DMS114 treated with DMSO at 0.1 percent for 48 hours (cell line): ENCODE data around the gene APOA1.
A peak's percentile ranks its signal among the peaks of the same experiment; 100 is the strongest.

Experiments
- DNase-seq: peaks from one replicate; lab custom pipeline; 2025; ENCODE audit not compliant: unreplicated experiment; lab: John Stamatoyannopoulos, UW

APOA1 gene

GRCh38 chr11:116791002-116791812, 46.2 kb downstream of the APOA1 start:
- DNase-seq: no peak

DNA sequence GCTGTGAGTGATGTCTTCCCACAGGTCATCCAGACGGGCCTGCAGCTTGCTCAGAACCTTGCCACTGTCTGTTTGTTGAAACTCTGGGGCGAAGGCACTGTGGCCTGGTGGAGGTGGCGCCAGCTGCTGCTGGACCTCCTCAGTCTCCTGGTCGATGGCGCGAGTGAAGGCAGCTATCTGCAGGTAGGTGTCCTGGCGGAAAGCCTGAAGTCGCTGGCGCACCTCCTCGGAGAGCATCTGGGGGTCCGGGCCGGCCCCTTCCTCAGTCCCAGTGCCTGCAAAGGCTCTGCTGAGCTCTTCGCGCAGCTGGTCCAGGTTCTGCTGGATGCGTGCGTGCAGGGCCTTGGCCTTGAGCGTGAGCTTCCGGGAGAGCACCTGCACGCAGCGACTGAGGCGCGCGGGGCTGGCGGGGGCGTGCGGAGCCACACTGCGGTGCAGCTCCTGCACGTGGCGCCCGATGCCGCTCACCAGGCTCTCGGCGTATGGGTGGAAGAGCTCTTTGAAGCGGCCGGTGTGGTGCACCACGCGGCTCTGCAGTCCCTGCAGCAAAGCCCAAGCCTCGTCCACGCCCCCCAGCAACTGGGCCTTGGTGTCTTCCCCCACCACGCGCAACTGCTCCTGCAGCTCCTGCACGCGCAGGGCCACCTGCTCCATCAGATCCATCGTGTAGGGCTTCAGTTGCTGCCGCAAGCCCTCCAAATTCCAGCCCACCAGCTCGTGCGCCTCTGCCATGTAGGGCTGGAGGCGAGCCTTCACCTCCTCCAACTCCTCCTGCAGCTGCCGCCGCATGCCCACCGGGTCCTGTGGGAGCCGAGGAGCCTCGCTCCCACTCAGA, 47.0 kb downstream of the APOA1 start:
- DNase-seq: no peak

GRCh38 chr11:116788975-116789374, 48.4 kb downstream of the APOA1 start:
- DNase-seq: no peak

GRCh38 chr11:116788534-116788933, 48.9 kb downstream of the APOA1 start:
- no peak for DNase-seq

GRCh38 chr11:116787786-116788486, 49.5 kb downstream of the APOA1 start, which contains the start of gene ZPR1:
ZPR1 (minus strand) TSS chr11:116788023; CDS start chr11:116787990, 33 bp downstream.
- DNase-seq: peak; percentile 38

DNA sequence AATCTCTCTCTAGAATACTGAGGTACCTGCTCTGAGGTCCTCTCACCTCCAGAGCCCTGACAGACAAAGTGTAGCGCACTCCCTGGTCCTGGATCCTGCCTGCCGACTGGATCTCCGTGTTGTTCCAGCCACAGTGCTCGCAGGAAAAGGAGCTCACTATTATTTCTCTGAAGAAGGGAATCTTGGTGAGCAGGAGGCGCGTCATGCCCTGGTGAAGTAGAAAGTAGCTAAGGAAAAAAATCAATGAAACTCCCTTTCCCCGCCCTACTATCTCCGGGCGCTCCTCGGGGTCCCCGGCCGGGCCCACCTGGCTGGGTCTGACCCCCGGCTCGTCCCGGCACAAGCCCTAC, 50.0 kb downstream of the APOA1 start:
- DNase-seq: no peak

- no peak for DNase-seq
These were observed 50.5 kb downstream of the APOA1 start for GRCh38 chr11:116786966-116787365.

- DNase-seq: no peak
These were observed 51.1 kb downstream of the APOA1 start for GRCh38 chr11:116786326-116786725.
